Caco-2 (cell line): ENCODE data around the gene LVRN. TPM values are rescaled to one million over a fixed set of nuclear protein-coding genes. Genes with fewer than 3 reads are reported as not detected.

ENCODE experiments used
- BruUV-seq: library from RNA; stranded (reverse); fragments of 400-500 nt; replicated peaks from 2 replicates; lab custom pipeline; 2021; lab: Mats Ljungman, UMichigan
- CTCF ChIA-PET: fragments of 300-600 bp; sonication (Branson Sonifier 250); formaldehyde crosslinking; loops from one replicate; lab custom pipeline; 2022; ENCODE audit warnings: antibody characterized with exemption; lab: Charles Lee
- POLR2A ChIA-PET: fragments of 300-600 bp; sonication (Branson Sonifier 250); formaldehyde crosslinking; loops from one replicate; lab custom pipeline; 2022; ENCODE audit warnings: antibody characterized with exemption; lab: Charles Lee
- DNase-seq, 2 experiments: peaks; one replicate each; pipeline versions ENCODE4 v3.0.0 to v3.0.0-alpha.2; 2020 to 2022
- H3K27me3 ChIP-seq: replicated peaks from 2 replicates; pipeline ENCODE4 v1.6.0; 2011; ENCODE audit warnings: low read length; ENCODE audit not compliant: control insufficient read depth, insufficient read depth
- H3K36me3 ChIP-seq: 2 replicates; pipeline ENCODE4 v1.5.1; 2011; ENCODE audit warnings: low read length; ENCODE audit not compliant: control insufficient read depth, insufficient read depth
- H3K4me1 ChIP-seq: fragments of 250-450 bp; sonication (Bioruptor Pico); 2 replicates; pipeline ENCODE4 v1.5.1; 2020; ENCODE audit warnings: mild to moderate bottlenecking
- H3K4me3 ChIP-seq: 2 replicates; pipeline ENCODE4 v1.5.1; 2011; ENCODE audit warnings: low read depth, mild to moderate bottlenecking, control low read depth, low read length
- H3K9me3 ChIP-seq: fragments of 250-450 bp; sonication (Bioruptor Pico); 2 replicates; pipeline ENCODE4 v1.5.1; 2020; ENCODE audit warnings: mild to moderate bottlenecking, moderate library complexity
- H3K27ac Mint-ChIP-seq: one replicate; pipeline ENCODE4 v1.8.0; 2022; ENCODE audit warnings: mixed read lengths; ENCODE audit not compliant: unreplicated experiment
- H3K27me3 Mint-ChIP-seq: one replicate; pipeline ENCODE4 v1.8.0; 2022; ENCODE audit warnings: mixed read lengths; ENCODE audit not compliant: insufficient read depth, unreplicated experiment
- H3K36me3 Mint-ChIP-seq: one replicate; pipeline ENCODE4 v1.8.0; 2022; ENCODE audit warnings: mild to moderate bottlenecking, mixed read lengths; ENCODE audit not compliant: insufficient read depth, unreplicated experiment
- H3K4me1 Mint-ChIP-seq: one replicate; pipeline ENCODE4 v1.8.0; 2022; ENCODE audit warnings: low read depth, mixed read lengths; ENCODE audit not compliant: unreplicated experiment
- H3K4me3 Mint-ChIP-seq: one replicate; pipeline ENCODE4 v1.8.0; 2022; ENCODE audit warnings: mild to moderate bottlenecking, moderate library complexity, mixed read lengths; ENCODE audit not compliant: unreplicated experiment
- H3K9me3 Mint-ChIP-seq: one replicate; pipeline ENCODE4 v1.8.0; 2022; ENCODE audit warnings: mixed read lengths; ENCODE audit not compliant: unreplicated experiment
- CTCF ChIP-seq, 2 experiments: fragments of 200-600 bp in 1 of 2; IDR thresholded peaks; 1 replicate in 1 of 2; 2 replicates in 1 of 2; pipeline versions ENCODE4 v1.5.1 to v1.8.0; 2011 to 2022; ENCODE audit warnings: antibody characterized with exemption in 1 of 2, control low read depth in 1 of 2, inconsistent platforms in 1 of 2, low read depth in 1 of 2, low read length in 1 of 2, mild to moderate bottlenecking in 1 of 2, moderate library complexity in 1 of 2; ENCODE audit not compliant: insufficient read depth in 1 of 2, severe bottlenecking in 1 of 2, unreplicated experiment in 1 of 2
- intact Hi-C: fragments of 100-400 bp; cut with micrococcal nuclease; formaldehyde crosslinking; loops from one replicate; pipeline ENCODE4 v1.10.0; 2022; ENCODE audit not compliant: unreplicated experiment
- total RNA-seq: library from RNA; stranded (reverse); gene quantifications from 2 replicates; pipeline ENCODE4 v1.2.3, GENCODE V29; 2022

The LVRN gene
- total RNA-seq, 1 experiment from 2014 or later: 0.27 TPM

- ChIA-PET CTCF (no interaction called here), POLR2A (no interaction called here)
- no peaks in the 10 kb centered on the region for H3K4me1 Mint-ChIP-seq
- no peaks in the 10 kb centered on the region for H3K27me3 Mint-ChIP-seq
- no TSS peak for BruUV-seq
- Histone ChIP-seq H3K36me3 (no peaks in the 10 kb centered on the region), H3K27me3 (no peaks in the 10 kb centered on the region), H3K4me3 (no peak overlapping the region), H3K4me1 (no peaks in the 10 kb centered on the region), H3K9me3 (no peaks in the 10 kb centered on the region)
- no peak overlapping the region for H3K27ac Mint-ChIP-seq
- DNase-seq: no peak
- H3K4me3 Mint-ChIP-seq: no peak overlapping the region
- TF ChIP-seq CTCF (IDR thresholded peaks at IDR 0.05; ENCODE audit: insufficient read depth in 1 of 2, low read depth in 1 of 2, low read length in 1 of 2, severe bottlenecking in 1 of 2, unreplicated experiment in 1 of 2): no peak
- H3K9me3 Mint-ChIP-seq: no peaks in the 10 kb centered on the region
- intact Hi-C loops: no loop called here
- no peaks in the 10 kb centered on the region for H3K36me3 Mint-ChIP-seq
These were observed 15.6 kb upstream of the LVRN start for GRCh38 chr5:115946655-115947054.

GRCh38 chr5:115947260-115947659, 15.0 kb upstream of the LVRN start:
- H3K4me3 Mint-ChIP-seq: no peak overlapping the region
- Histone ChIP-seq H3K36me3 (no peaks in the 10 kb centered on the region), H3K27me3 (no peaks in the 10 kb centered on the region), H3K4me1 (no peaks in the 10 kb centered on the region), H3K9me3 (no peaks in the 10 kb centered on the region), H3K4me3 (no peak overlapping the region)
- DNase-seq: no peak
- CTCF ChIA-PET: no interaction called here
- no peaks in the 10 kb centered on the region for H3K4me1 Mint-ChIP-seq
- no peaks in the 10 kb centered on the region for H3K27me3 Mint-ChIP-seq
- no TSS peak for BruUV-seq
- intact Hi-C loops: no loop called here
- POLR2A ChIA-PET: no interaction called here
- H3K27ac Mint-ChIP-seq: no peak overlapping the region
- H3K9me3 Mint-ChIP-seq: no peaks in the 10 kb centered on the region
- H3K36me3 Mint-ChIP-seq: no peaks in the 10 kb centered on the region
- TF ChIP-seq CTCF (IDR thresholded peaks at IDR 0.05; ENCODE audit: insufficient read depth in 1 of 2, low read depth in 1 of 2, low read length in 1 of 2, severe bottlenecking in 1 of 2, unreplicated experiment in 1 of 2): no peak

- DNase-seq: no peak
- H3K27ac Mint-ChIP-seq: no peak overlapping the region
- ChIA-PET CTCF (no interaction called here), POLR2A (no interaction called here)
- no peaks in the 10 kb centered on the region for H3K27me3 ChIP-seq
- no peak overlapping the region for H3K4me3 Mint-ChIP-seq
- H3K27me3 Mint-ChIP-seq: no peaks in the 10 kb centered on the region
- H3K4me3 ChIP-seq: no peak overlapping the region
- no peak for TF ChIP-seq CTCF (IDR thresholded peaks at IDR 0.05; ENCODE audit: insufficient read depth in 1 of 2, low read depth in 1 of 2, low read length in 1 of 2, severe bottlenecking in 1 of 2, unreplicated experiment in 1 of 2)
- H3K9me3 Mint-ChIP-seq: no peaks in the 10 kb centered on the region
- intact Hi-C loops: no loop called here
- H3K36me3 ChIP-seq: no peaks in the 10 kb centered on the region
- no peaks in the 10 kb centered on the region for H3K4me1 ChIP-seq
- H3K36me3 Mint-ChIP-seq: no peaks in the 10 kb centered on the region
- H3K4me1 Mint-ChIP-seq: no peaks in the 10 kb centered on the region
- BruUV-seq: no TSS peak
- no peaks in the 10 kb centered on the region for H3K9me3 ChIP-seq
These were observed 14.2 kb upstream of the LVRN start for GRCh38 chr5:115948091-115948534.
